Measurements from ENCODE around the gene SUGP2.
A peak's percentile ranks its signal among the peaks of the same experiment; 100 is the strongest.

DNA sequence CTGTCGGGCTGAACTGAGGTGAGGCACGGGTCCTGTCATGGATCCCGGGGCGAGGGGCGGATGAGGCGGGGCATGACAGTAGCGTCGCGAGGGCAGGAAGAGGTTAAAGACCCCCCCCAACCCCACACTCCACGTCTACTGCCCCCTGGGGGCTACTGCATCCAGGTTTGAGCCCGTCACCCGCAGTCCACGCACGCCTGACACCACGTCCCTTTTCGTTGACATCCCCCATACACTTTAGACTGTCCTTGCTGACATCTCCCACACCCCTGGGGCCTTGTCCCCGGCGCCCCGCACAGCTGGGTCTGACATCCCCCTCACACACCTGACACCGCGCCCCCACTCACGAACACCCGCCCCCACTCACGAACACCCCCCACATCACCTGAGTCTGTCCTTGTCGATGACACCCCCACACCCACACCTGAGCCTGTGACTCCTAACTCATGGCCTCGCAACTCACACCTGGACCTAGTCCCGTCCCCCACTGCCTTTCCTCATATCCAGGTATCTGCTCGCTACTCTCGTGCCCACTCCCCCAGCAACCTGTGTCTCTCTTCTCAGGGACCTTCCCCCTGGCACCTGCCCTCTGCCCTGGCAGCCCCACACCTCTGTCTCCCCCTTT lies 30.9 kb upstream of the SUGP2 start:
- no peak for TF ChIP-seq STAT1 (IDR thresholded peaks at IDR 0.05; ENCODE audit: unreplicated experiment)
- TF ChIP-seq, protein P1, sequence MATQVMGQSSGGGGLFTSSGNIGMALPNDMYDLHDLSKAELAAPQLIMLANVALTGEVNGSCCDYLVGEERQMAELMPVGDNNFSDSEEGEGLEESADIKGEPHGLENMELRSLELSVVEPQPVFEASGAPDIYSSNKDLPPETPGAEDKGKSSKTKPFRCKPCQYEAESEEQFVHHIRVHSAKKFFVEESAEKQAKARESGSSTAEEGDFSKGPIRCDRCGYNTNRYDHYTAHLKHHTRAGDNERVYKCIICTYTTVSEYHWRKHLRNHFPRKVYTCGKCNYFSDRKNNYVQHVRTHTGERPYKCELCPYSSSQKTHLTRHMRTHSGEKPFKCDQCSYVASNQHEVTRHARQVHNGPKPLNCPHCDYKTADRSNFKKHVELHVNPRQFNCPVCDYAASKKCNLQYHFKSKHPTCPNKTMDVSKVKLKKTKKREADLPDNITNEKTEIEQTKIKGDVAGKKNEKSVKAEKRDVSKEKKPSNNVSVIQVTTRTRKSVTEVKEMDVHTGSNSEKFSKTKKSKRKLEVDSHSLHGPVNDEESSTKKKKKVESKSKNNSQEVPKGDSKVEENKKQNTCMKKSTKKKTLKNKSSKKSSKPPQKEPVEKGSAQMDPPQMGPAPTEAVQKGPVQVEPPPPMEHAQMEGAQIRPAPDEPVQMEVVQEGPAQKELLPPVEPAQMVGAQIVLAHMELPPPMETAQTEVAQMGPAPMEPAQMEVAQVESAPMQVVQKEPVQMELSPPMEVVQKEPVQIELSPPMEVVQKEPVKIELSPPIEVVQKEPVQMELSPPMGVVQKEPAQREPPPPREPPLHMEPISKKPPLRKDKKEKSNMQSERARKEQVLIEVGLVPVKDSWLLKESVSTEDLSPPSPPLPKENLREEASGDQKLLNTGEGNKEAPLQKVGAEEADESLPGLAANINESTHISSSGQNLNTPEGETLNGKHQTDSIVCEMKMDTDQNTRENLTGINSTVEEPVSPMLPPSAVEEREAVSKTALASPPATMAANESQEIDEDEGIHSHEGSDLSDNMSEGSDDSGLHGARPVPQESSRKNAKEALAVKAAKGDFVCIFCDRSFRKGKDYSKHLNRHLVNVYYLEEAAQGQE (IDR thresholded peaks at IDR 0.05; ENCODE audit: unreplicated experiment), result no peak
- peak in 1 of 2 experiments; percentile 15; a peak in 1 of 4 replicates for TF ChIP-seq CTCF (conservative IDR thresholded peaks at IDR 0.05; ENCODE audit: low read depth in 2 of 2)
- TF ChIP-seq EZH2 (IDR thresholded peaks at IDR 0.05; ENCODE audit: low read depth, unreplicated experiment), result no peak
- TF ChIP-seq POLR2AphosphoS5 (IDR thresholded peaks at IDR 0.05; ENCODE audit: low read depth), result no peak
- no peak; the same call in 1 of the 2 replicates for TF ChIP-seq CREB1 (CRISPR knock-in tag; IDR thresholded peaks at IDR 0.05; ENCODE audit: low read depth)
- TF ChIP-seq JUNB (IDR thresholded peaks at IDR 0.05; ENCODE audit: unreplicated experiment), result no peak

Measured in GM23338 (cell line).